ENCODE measurements around the gene E2F4.

- TF ChIP-seq CTCF (conservative IDR thresholded peaks at IDR 0.05; ENCODE audit: low read length) (peak; percentile 77), EZH2phosphoT487 (IDR thresholded peaks at IDR 0.05; ENCODE audit: borderline replicate concordance) (no peak)
Observed at GRCh38 chr16:67155295-67156142, 36.4 kb upstream of the E2F4 start.
